HG02938 (cell line): Measurements from ENCODE around the gene PLD5.
"Not testable (repeated sequence)": the region's sequence is repeated elsewhere in the genome, so short reads cannot be mapped to it uniquely, and the experiment has no call there.

Experiments
- ATAC-seq: cut with Tn5 transposase; IDR thresholded peaks from one replicate; pipeline ENCODE4 v1.9.1; 2021; ENCODE audit warnings: mild to moderate bottlenecking, moderate library complexity; ENCODE audit not compliant: unreplicated experiment

The PLD5 gene

GRCh38 chr1:242214455-242214854, 310.0 kb downstream of the PLD5 start:
- not testable (repeated sequence) for ATAC-seq

GRCh38 chr1:242212961-242213360, 311.5 kb downstream of the PLD5 start:
- ATAC-seq = not testable (repeated sequence)

- ATAC-seq = no peak
Measured at GRCh38 chr1:242212401-242212800, 312.1 kb downstream of the PLD5 start.

GRCh38 chr1:242211254-242212022, 313.1 kb downstream of the PLD5 start:
- no peak for ATAC-seq

GRCh38 chr1:242210316-242210715, 314.2 kb downstream of the PLD5 start:
- ATAC-seq = not testable (repeated sequence)

GRCh38 chr1:242209063-242209462, 315.4 kb downstream of the PLD5 start:
- no peak for ATAC-seq

- ATAC-seq = no peak
Measured at GRCh38 chr1:242208021-242208420, 316.5 kb downstream of the PLD5 start.

- no peak for ATAC-seq
Measured at GRCh38 chr1:242206994-242207393, 317.5 kb downstream of the PLD5 start.

- ATAC-seq = no peak
Measured at GRCh38 chr1:242205622-242206489, 318.6 kb downstream of the PLD5 start.

- no peak for ATAC-seq
Measured at GRCh38 chr1:242203262-242203661, 321.2 kb downstream of the PLD5 start.

- no peak for ATAC-seq
Measured at GRCh38 chr1:242201090-242201489, 323.4 kb downstream of the PLD5 start.

GRCh38 chr1:242199776-242200458, 324.6 kb downstream of the PLD5 start:
- no peak for ATAC-seq

- ATAC-seq = no peak
Measured at GRCh38 chr1:242197907-242198820, 326.3 kb downstream of the PLD5 start.

GRCh38 chr1:242196914-242197313, 327.6 kb downstream of the PLD5 start:
- no peak for ATAC-seq

GRCh38 chr1:242196101-242196500, 328.4 kb downstream of the PLD5 start:
- no peak for ATAC-seq

GRCh38 chr1:242189591-242189990, 334.9 kb downstream of the PLD5 start:
- no peak for ATAC-seq

- ATAC-seq = peak; percentile 82
Measured at GRCh38 chr1:242187816-242188215, 336.7 kb downstream of the PLD5 start.

- no peak for ATAC-seq
Measured at GRCh38 chr1:242187171-242187570, 337.3 kb downstream of the PLD5 start.

- ATAC-seq = peak; percentile 35
Measured at GRCh38 chr1:242185731-242186130, 338.8 kb downstream of the PLD5 start.

- no peak for ATAC-seq
Measured at GRCh38 chr1:242184955-242185354, 339.5 kb downstream of the PLD5 start.
